Measurements from ENCODE around the gene DCHS2.

DNA sequence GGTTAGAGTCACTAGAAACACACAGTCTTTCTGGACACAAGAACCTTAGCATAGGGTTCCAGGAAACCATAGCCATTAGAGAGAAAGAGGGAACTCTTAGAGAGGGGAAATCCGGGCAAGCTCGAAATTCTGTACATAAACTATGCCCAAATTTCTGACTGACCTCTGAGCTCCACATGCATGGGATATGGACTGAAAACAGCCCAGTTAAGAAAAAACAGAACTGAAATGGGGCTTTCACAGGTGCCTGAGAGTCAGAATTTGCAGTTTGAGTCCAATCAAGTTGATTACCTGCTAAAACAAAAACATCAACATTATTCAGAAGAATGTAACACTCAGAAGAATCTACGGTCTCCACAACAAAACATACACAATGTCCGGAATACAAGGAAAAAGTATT lies 13.1 kb downstream of the DCHS2 start:
- TF ChIP-seq, protein P1, sequence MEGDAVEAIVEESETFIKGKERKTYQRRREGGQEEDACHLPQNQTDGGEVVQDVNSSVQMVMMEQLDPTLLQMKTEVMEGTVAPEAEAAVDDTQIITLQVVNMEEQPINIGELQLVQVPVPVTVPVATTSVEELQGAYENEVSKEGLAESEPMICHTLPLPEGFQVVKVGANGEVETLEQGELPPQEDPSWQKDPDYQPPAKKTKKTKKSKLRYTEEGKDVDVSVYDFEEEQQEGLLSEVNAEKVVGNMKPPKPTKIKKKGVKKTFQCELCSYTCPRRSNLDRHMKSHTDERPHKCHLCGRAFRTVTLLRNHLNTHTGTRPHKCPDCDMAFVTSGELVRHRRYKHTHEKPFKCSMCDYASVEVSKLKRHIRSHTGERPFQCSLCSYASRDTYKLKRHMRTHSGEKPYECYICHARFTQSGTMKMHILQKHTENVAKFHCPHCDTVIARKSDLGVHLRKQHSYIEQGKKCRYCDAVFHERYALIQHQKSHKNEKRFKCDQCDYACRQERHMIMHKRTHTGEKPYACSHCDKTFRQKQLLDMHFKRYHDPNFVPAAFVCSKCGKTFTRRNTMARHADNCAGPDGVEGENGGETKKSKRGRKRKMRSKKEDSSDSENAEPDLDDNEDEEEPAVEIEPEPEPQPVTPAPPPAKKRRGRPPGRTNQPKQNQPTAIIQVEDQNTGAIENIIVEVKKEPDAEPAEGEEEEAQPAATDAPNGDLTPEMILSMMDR (IDR thresholded peaks at IDR 0.05) = no peak
- no peak for TF ChIP-seq POLR2A (IDR thresholded peaks at IDR 0.05)

Measured in esophagus squamous epithelium (tissue), 4 donors.